Common myeloid progenitor, CD34-positive (primary cell): ENCODE measurements around the gene IL1RAPL2.

ENCODE experiments used
- CTCF ChIA-PET: fragments of 350-600 bp; sonication (Branson Sonifier 250); formaldehyde crosslinking; loops from one replicate; lab custom pipeline; 2021; ENCODE audit warnings: antibody characterized with exemption; lab: Charles Lee
- POLR2A ChIA-PET: fragments of 350-600 bp; sonication (Branson Sonifier 250); formaldehyde crosslinking; loops from one replicate; lab custom pipeline; 2021; ENCODE audit warnings: antibody characterized with exemption; lab: Charles Lee
- DNase-seq, 3 donors: peaks; one replicate each; pipeline versions ENCODE4 v3.0.0 to v3.0.0-alpha.2; 2013
- H3K27ac ChIP-seq, 2 experiments: 1 replicate in 1 of 2; 2 replicates in 1 of 2; pipeline ENCODE4 v1.7.0; 2013; ENCODE audit warnings: inconsistent platforms in 2 of 2, low read length in 2 of 2, mild to moderate bottlenecking in 2 of 2, low read depth in 1 of 2, moderate library complexity in 1 of 2; ENCODE audit not compliant: severe bottlenecking in 2 of 2, insufficient read depth in 1 of 2, poor library complexity in 1 of 2
- H3K27me3 ChIP-seq, 5 experiments: replicated peaks in 2 of 5; 1 replicate in 3 of 5; 2 replicates in 2 of 5; pipeline versions ENCODE4 v1.6.1 to v1.7.0; 2013; ENCODE audit warnings: low read length in 4 of 5, mild to moderate bottlenecking in 2 of 5, moderate library complexity in 2 of 5, inconsistent platforms in 1 of 5; ENCODE audit not compliant: insufficient read depth in 5 of 5, control insufficient read depth in 4 of 5
- H3K36me3 ChIP-seq, 4 experiments: 1 replicate in 2 of 4; 2 replicates in 2 of 4; pipeline versions ENCODE4 v1.6.1 to v1.7.0; 2013; ENCODE audit warnings: low read length in 3 of 4, control low read depth in 1 of 4, mild to moderate bottlenecking in 1 of 4; ENCODE audit not compliant: control insufficient read depth in 4 of 4, insufficient read depth in 4 of 4
- H3K4me1 ChIP-seq, 4 experiments: 1 replicate in 3 of 4; 2 replicates in 1 of 4; pipeline versions ENCODE4 v1.6.1 to v1.7.1; 2013; ENCODE audit warnings: low read length in 3 of 4, mild to moderate bottlenecking in 3 of 4, control low read depth in 1 of 4, inconsistent platforms in 1 of 4, moderate library complexity in 1 of 4; ENCODE audit not compliant: control insufficient read depth in 4 of 4, insufficient read depth in 4 of 4; ENCODE audit errors: control extremely low read depth in 1 of 4
- H3K4me3 ChIP-seq, 7 experiments: 1 replicate in 4 of 7; 2 replicates in 3 of 7; pipeline versions ENCODE4 v1.5.1 to v1.7.0; 2013; ENCODE audit warnings: mild to moderate bottlenecking in 7 of 7, low read length in 6 of 7, moderate library complexity in 6 of 7, inconsistent platforms in 2 of 7, low read depth in 2 of 7, control low read depth in 1 of 7; ENCODE audit not compliant: insufficient read depth in 4 of 7, control insufficient read depth in 1 of 7; ENCODE audit errors: extremely low read depth in 1 of 7
- H3K9me3 ChIP-seq, 5 experiments: 1 replicate in 4 of 5; 2 replicates in 1 of 5; pipeline versions ENCODE4 v1.6.1 to v1.7.1; 2013; ENCODE audit warnings: low read length in 4 of 5, mild to moderate bottlenecking in 2 of 5, inconsistent platforms in 1 of 5, low read depth in 1 of 5, moderate library complexity in 1 of 5; ENCODE audit not compliant: control insufficient read depth in 4 of 5, insufficient read depth in 2 of 5; ENCODE audit errors: control extremely low read depth in 1 of 5
- WGBS: methylation state at CpG from one replicate; pipeline ENCODE4 v1.1.5; 2013; ENCODE audit not compliant: insufficient coverage; 5-methylcytosine and 5-hydroxymethylcytosine counted together

Gene IL1RAPL2

DNA sequence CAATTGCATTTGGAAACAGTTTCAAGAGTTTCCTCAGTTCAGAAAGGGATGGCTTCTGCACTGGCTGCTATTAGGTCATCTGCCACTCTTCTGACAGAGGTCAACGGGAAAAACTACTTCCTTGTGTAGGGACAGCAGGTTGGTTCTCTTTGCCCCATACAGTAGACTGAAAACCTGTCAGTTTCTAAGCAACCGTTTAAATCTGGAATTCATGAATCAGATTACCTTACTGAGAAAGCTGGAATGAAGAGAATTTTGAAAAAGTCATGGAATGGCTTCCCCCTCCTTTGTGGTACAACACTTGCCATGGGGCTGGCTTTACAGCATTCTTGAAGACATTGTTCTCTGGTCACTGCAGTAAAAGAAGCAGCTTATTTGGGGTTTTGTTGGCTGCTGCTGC lies 240.3 kb downstream of the IL1RAPL2 start:
- WGBS: 83% methylated on average over 2 of the region's 2 CpGs
- Histone ChIP-seq H3K4me1 (no peaks in the 10 kb centered on the region), H3K4me3 (no peak overlapping the region), H3K9me3 (no peaks in the 10 kb centered on the region), H3K27me3 (no peaks in the 10 kb centered on the region), H3K36me3 (no peaks in the 10 kb centered on the region), H3K27ac (no peak overlapping the region)
- DNase-seq: no peak
- ChIA-PET POLR2A (no interaction called here), CTCF (no interaction called here)

DNA sequence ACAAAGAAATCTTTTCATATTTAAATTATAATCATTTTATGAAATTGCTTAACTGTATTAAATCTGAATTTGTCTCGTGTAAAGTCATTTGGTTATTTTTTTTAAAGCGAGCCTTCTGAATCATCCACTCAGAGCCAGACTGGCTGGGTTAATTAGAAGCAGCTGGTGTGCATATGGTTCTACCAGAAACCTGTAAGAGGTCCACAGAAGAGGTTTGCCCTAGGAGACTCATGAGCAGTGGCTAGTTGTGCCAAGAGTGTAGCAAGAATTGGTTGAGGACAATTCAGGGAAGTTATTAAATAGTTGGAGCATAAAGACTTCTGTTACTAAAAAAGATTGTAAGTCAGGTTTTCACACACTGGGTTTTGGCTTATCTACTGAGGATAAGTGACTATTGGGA lies 267.4 kb downstream of the IL1RAPL2 start:
- ChIA-PET CTCF (no interaction called here), POLR2A (no interaction called here)
- DNase-seq: no peak
- Histone ChIP-seq H3K9me3 (no peaks in the 10 kb centered on the region), H3K36me3 (no peaks in the 10 kb centered on the region), H3K27me3 (no peaks in the 10 kb centered on the region), H3K4me3 (no peak overlapping the region), H3K27ac (no peak overlapping the region), H3K4me1 (no peaks in the 10 kb centered on the region)
- WGBS: 57% methylated on average over 1 of the region's 2 CpGs

DNA sequence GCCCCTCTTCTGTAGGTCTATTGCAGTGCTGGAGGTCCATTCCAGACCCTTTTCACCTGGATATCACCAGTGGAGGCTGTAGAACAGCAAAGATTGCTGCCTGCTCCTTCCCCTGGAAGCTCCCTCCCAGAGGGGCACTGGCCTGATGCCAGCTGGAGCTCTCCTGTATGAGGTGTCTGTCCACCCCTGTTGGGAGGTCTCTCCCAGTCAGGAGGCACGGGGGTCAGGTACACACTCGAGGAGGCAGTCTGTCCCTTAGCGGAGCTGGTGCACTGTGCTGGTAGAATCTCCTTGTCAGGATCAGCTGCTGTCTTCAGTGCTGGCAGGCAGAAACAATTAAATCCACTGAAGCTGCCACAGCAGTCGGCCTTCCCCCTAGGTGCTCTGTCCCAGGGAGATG lies 276.6 kb downstream of the IL1RAPL2 start:
- H3K9me3 ChIP-seq: no peaks in the 10 kb centered on the region
- no peaks in the 10 kb centered on the region for H3K27me3 ChIP-seq
- no peak for DNase-seq
- POLR2A ChIA-PET: no interaction called here
- no peaks in the 10 kb centered on the region for H3K36me3 ChIP-seq
- WGBS: 83% methylated on average over 3 of the region's 4 CpGs
- H3K27ac ChIP-seq: no peak overlapping the region
- H3K4me3 ChIP-seq: no peak overlapping the region
- no peaks in the 10 kb centered on the region for H3K4me1 ChIP-seq
- CTCF ChIA-PET: no interaction called here

DNA sequence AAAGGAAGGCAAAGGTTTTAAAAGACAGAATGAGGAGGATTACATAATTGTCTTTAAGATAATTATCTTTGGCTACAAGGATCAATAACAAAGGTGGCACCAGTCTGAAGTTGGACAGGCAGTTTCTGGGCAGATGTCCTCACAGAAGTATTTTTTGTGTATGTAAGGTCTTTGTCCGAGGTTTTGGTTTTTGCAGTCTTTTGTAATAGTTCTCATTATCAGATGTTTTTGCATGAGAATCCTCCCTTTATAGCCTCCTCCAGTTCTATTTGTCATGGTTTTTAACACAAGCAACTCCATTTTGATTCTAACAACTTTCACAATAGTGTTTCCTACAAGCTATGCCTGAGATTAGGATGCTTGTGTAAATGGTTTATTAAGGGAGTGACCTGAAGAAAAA lies 286.2 kb downstream of the IL1RAPL2 start:
- H3K4me3 ChIP-seq: no peak overlapping the region
- ChIA-PET POLR2A (no interaction called here), CTCF (no interaction called here)
- no peaks in the 10 kb centered on the region for H3K36me3 ChIP-seq
- no CpG with 5 or more reads among the region's 1 CpG for WGBS
- no peaks in the 10 kb centered on the region for H3K27me3 ChIP-seq
- no peaks in the 10 kb centered on the region for H3K9me3 ChIP-seq
- no peaks in the 10 kb centered on the region for H3K4me1 ChIP-seq
- no peak overlapping the region for H3K27ac ChIP-seq
- no peak for DNase-seq

DNA sequence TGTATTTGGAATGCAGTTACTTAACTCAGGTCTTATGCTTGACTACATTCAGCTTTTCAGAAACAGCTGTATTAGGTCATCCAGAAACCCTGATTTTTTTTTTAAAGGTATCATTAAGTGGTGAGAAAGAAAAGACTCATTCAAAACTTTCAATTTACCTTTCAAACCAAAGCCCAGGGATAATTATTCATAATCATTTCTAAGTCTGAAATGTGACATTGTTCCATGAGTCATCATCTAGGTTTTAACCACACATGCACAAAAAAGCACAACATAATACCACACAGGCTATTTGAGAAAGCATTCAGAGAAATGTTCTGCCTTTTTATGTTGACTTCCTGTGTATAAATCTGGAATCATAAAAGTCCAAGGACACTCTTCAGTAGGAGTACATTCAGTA lies 288.2 kb downstream of the IL1RAPL2 start:
- no peaks in the 10 kb centered on the region for H3K9me3 ChIP-seq
- no peaks in the 10 kb centered on the region for H3K36me3 ChIP-seq
- H3K4me3 ChIP-seq: no peak overlapping the region
- ChIA-PET CTCF (no interaction called here), POLR2A (no interaction called here)
- H3K27me3 ChIP-seq: peaks cover 0 to 2% (median 0%) of the 10 kb centered on the region in 5 experiments
- no peaks in the 10 kb centered on the region for H3K4me1 ChIP-seq
- no peak overlapping the region for H3K27ac ChIP-seq
- DNase-seq: no peak

DNA sequence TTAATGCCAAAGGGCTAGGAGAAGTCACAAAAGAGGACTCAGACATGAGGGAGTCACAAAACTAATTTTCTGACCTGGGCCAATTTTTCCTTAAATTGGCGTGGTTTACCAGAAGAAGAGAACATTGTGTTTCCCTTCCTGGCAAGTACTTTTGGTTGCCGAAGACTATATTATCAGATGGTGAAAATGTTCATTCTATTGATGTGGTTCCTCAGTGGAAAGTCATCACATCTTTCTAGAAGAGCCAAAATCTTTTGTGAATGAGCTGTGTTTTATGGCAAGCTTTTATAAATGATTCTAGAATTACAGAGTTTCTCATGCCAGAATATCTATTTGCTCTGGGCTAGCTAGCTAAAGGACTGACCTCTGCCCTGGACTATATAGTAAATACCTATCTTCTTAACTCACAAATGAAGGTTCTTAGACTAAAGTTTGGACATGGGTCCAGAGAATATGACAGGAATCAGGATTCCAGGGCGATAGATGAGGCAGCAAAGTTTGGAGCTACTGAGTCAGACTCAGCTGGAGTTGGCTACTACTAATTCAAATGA lies 288.9 kb downstream of the IL1RAPL2 start:
- H3K27me3 ChIP-seq: peaks cover 0 to 2% (median 0%) of the 10 kb centered on the region in 5 experiments
- H3K4me1 ChIP-seq: no peaks in the 10 kb centered on the region
- ChIA-PET POLR2A (no interaction called here), CTCF (no interaction called here)
- DNase-seq: no peak
- no peaks in the 10 kb centered on the region for H3K9me3 ChIP-seq
- no peak overlapping the region for H3K4me3 ChIP-seq
- H3K27ac ChIP-seq: no peak overlapping the region
- WGBS: 71% methylated on average over 2 of the region's 3 CpGs
- H3K36me3 ChIP-seq: no peaks in the 10 kb centered on the region

DNA sequence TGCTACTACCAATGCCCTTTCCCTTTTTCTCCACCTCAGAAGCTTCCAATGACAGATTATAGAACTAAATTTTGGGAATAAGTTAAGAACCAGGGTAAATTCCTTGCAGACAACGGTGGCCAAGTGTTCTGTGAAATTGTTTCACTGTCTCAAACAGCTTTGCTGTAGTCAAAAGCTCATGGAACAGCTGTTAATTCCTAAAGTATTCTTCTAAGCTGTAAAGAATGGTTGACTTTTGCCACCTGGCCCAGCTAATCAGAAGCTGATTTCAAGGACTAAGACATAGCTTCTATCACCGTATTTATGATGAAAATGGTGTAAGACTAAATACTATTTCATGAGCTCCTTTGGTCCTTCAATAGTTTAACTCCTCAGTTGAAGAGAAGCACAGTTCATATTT lies 297.5 kb downstream of the IL1RAPL2 start:
- no peak for DNase-seq
- ChIA-PET CTCF (no interaction called here), POLR2A (no interaction called here)
- Histone ChIP-seq H3K4me3 (no peak overlapping the region), H3K36me3 (no peaks in the 10 kb centered on the region), H3K27me3 (peaks cover 0 to 6% (median 0%) of the 10 kb centered on the region in 5 experiments), H3K4me1 (no peaks in the 10 kb centered on the region), H3K9me3 (no peaks in the 10 kb centered on the region), H3K27ac (no peak overlapping the region)
- 20% methylated on average over 1 of the region's 2 CpGs for WGBS
